Measurements from ENCODE around the gene THOP1.
"Not testable (repeated sequence)": the region's sequence is repeated elsewhere in the genome, so short reads cannot be mapped to it uniquely, and the experiment has no call there.

The THOP1 gene

GRCh38 chr19:2791440-2791839, 6.1 kb downstream of the THOP1 start:
- no peak for TF ChIP-seq CTCF (conservative IDR thresholded peaks at IDR 0.05; ENCODE audit: control insufficient read depth, insufficient read depth, low read depth, low read length)
- DNase-seq (ENCODE audit: low read depth) = no peak
- no peak overlapping the region for H3K4me3 ChIP-seq (ENCODE audit: control insufficient read depth, low read depth, low read length)

- H3K4me3 ChIP-seq (ENCODE audit: control insufficient read depth, low read depth, low read length) = no peak overlapping the region
- TF ChIP-seq CTCF (conservative IDR thresholded peaks at IDR 0.05; ENCODE audit: control insufficient read depth, insufficient read depth, low read depth, low read length) = no peak
- DNase-seq (ENCODE audit: low read depth) = no peak
Observed at GRCh38 chr19:2791876-2792275, 6.6 kb downstream of the THOP1 start.

- not testable (repeated sequence) for H3K4me3 ChIP-seq (ENCODE audit: control insufficient read depth, low read depth, low read length); DNase-seq (ENCODE audit: low read depth)
Observed at GRCh38 chr19:2792666-2793065, 7.4 kb downstream of the THOP1 start.

- H3K4me3 ChIP-seq (ENCODE audit: control insufficient read depth, low read depth, low read length) = no peak overlapping the region
- TF ChIP-seq CTCF (conservative IDR thresholded peaks at IDR 0.05; ENCODE audit: control insufficient read depth, insufficient read depth, low read depth, low read length) = no peak
- DNase-seq (ENCODE audit: low read depth) = no peak
Observed at GRCh38 chr19:2793126-2793525, 7.8 kb downstream of the THOP1 start.

GRCh38 chr19:2793577-2793976, 8.3 kb downstream of the THOP1 start:
- TF ChIP-seq CTCF (conservative IDR thresholded peaks at IDR 0.05; ENCODE audit: control insufficient read depth, insufficient read depth, low read depth, low read length) = no peak
- H3K4me3 ChIP-seq (ENCODE audit: control insufficient read depth, low read depth, low read length) = no peak overlapping the region
- DNase-seq (ENCODE audit: low read depth) = no peak

GRCh38 chr19:2795827-2796658, 10.7 kb downstream of the THOP1 start:
- H3K4me3 ChIP-seq (ENCODE audit: control insufficient read depth, low read depth, low read length) = no peak overlapping the region
- TF ChIP-seq CTCF (conservative IDR thresholded peaks at IDR 0.05; ENCODE audit: control insufficient read depth, insufficient read depth, low read depth, low read length) = no peak
- DNase-seq (ENCODE audit: low read depth) = no peak

GRCh38 chr19:2796659-2797266, 11.5 kb downstream of the THOP1 start:
- TF ChIP-seq CTCF (conservative IDR thresholded peaks at IDR 0.05; ENCODE audit: control insufficient read depth, insufficient read depth, low read depth, low read length) = no peak
- no peak for DNase-seq (ENCODE audit: low read depth)
- H3K4me3 ChIP-seq (ENCODE audit: control insufficient read depth, low read depth, low read length) = no peak overlapping the region

All from fibroblast of mammary gland (primary cell).